OCI-LY3 (cell line): ENCODE data around the gene SYNE3.

Experiments
- H2AFZ ChIP-seq: fragments of 200-600, 300-600 bp; shearing (Covaris generic); 2 replicates; pipeline ENCODE4 v1.6.0; 2014; ENCODE audit warnings: antibody characterized with exemption, low read depth, low read length
- H3K27ac ChIP-seq: fragments of 200-600, 300-600 bp; sonication (generic); 2 replicates; pipeline ENCODE4 v1.5.1; 2014; ENCODE audit warnings: mild to moderate bottlenecking, low read length, moderate library complexity, mixed read lengths
- H3K27me3 ChIP-seq: fragments of 200-600, 300-600 bp; sonication (generic); 2 replicates; pipeline ENCODE4 v1.6.1; 2014; ENCODE audit warnings: low read depth, low read length, mixed read lengths
- H3K36me3 ChIP-seq: fragments of 200-600, 300-600 bp; sonication (generic); replicated peaks from 2 replicates; pipeline ENCODE3; 2014; ENCODE audit warnings: low read depth, low read length, mixed read lengths
- H3K4me1 ChIP-seq: fragments of 300-600, 200-600 bp; sonication (generic); 2 replicates; pipeline ENCODE4 v1.6.1; 2014; ENCODE audit warnings: low read length, mixed read lengths
- H3K4me2 ChIP-seq: fragments of 200-600, 300-600 bp; sonication (generic); 2 replicates; pipeline ENCODE4 v1.6.1; 2014; ENCODE audit warnings: low read length, mixed read lengths
- H3K4me3 ChIP-seq: fragments of 300-600, 200-600 bp; sonication (generic); 2 replicates; pipeline ENCODE4 v1.5.1; 2014; ENCODE audit warnings: antibody characterized with exemption, mild to moderate bottlenecking, low read length, moderate library complexity
- H3K79me2 ChIP-seq: fragments of 300-600, 200-600 bp; shearing (Covaris generic); 2 replicates; pipeline ENCODE4 v1.6.1; 2014; ENCODE audit warnings: mild to moderate bottlenecking, low read length, mixed read lengths
- H3K9ac ChIP-seq: fragments of 300-600, 200-600 bp; shearing (Covaris generic); 2 replicates; pipeline ENCODE4 v1.6.0; 2014; ENCODE audit warnings: mild to moderate bottlenecking, low read length, moderate library complexity
- H3K9me3 ChIP-seq: fragments of 200-600, 300-600 bp; shearing (Covaris generic); 2 replicates; pipeline ENCODE4 v1.6.1; 2014; ENCODE audit warnings: low read length, mixed read lengths; ENCODE audit not compliant: insufficient read depth
- H4K20me1 ChIP-seq: fragments of 200-600, 300-600 bp; sonication (generic); 2 replicates; pipeline ENCODE4 v1.6.1; 2016; ENCODE audit warnings: low read length, mixed read lengths; ENCODE audit not compliant: insufficient read depth
- CTCF ChIP-seq: fragments of 200-600, 300-600 bp; sonication (generic); IDR thresholded peaks from 2 replicates; pipeline ENCODE4 v1.5.1; 2014; ENCODE audit warnings: antibody characterized with exemption, low read length, low read depth
- EZH2phosphoT487 ChIP-seq: fragments of 200-600 bp; shearing (Covaris generic); IDR thresholded peaks from 2 replicates; pipeline ENCODE4 v1.6.1; 2018; ENCODE audit warnings: antibody characterized with exemption, mixed run types, low read depth

The SYNE3 gene

GRCh38 chr14:95523815-95524448, 7.5 kb upstream of the SYNE3 start:
- Histone ChIP-seq H3K27ac (no peak overlapping the region), H3K9ac (peak overlapping the region; percentile 26; the same call in 1 of the 2 replicates), H3K9me3 (no peaks in the 10 kb centered on the region), H3K79me2 (0 out of 2 replicates have a peak, but pooled peaks cover 3% of the 10 kb centered on the region), H2AFZ (peak overlapping the region; percentile 73), H4K20me1 (no peaks in the 10 kb centered on the region), H3K4me1 (peaks cover 66% of the 10 kb centered on the region), H3K36me3 (peaks cover 2% of the 10 kb centered on the region), H3K4me3 (peak overlapping the region; percentile 53), H3K4me2 (peak overlapping the region; percentile 64), H3K27me3 (no peaks in the 10 kb centered on the region)
- no peak for TF ChIP-seq EZH2phosphoT487
- no peak; the same call in 1 of the 2 replicates for TF ChIP-seq CTCF

GRCh38 chr14:95523051-95523814, 6.8 kb upstream of the SYNE3 start:
- Histone ChIP-seq H3K4me3 (peak overlapping the region; percentile 53), H3K27ac (no peak overlapping the region), H3K9me3 (no peaks in the 10 kb centered on the region), H2AFZ (peak overlapping the region; percentile 73), H3K9ac (peak overlapping the region; percentile 26; the same call in 1 of the 2 replicates), H3K27me3 (no peaks in the 10 kb centered on the region), H4K20me1 (no peaks in the 10 kb centered on the region), H3K79me2 (no peaks in the 10 kb centered on the region), H3K4me1 (peaks cover 73% of the 10 kb centered on the region), H3K4me2 (peak overlapping the region; percentile 64), H3K36me3 (no peaks in the 10 kb centered on the region)
- TF ChIP-seq CTCF: no peak
- no peak for TF ChIP-seq EZH2phosphoT487

GRCh38 chr14:95522556-95522955, 6.1 kb upstream of the SYNE3 start:
- no peak overlapping the region for H3K27ac ChIP-seq
- no peak overlapping the region for H3K4me3 ChIP-seq
- H4K20me1 ChIP-seq: no peaks in the 10 kb centered on the region
- H3K4me2 ChIP-seq: peak overlapping the region; percentile 64
- no peaks in the 10 kb centered on the region for H3K9me3 ChIP-seq
- H3K9ac ChIP-seq: no peak overlapping the region
- no peaks in the 10 kb centered on the region for H3K36me3 ChIP-seq
- H3K4me1 ChIP-seq: peaks cover 77% of the 10 kb centered on the region
- H2AFZ ChIP-seq: no peak overlapping the region
- H3K27me3 ChIP-seq: no peaks in the 10 kb centered on the region
- no peaks in the 10 kb centered on the region for H3K79me2 ChIP-seq
- TF ChIP-seq CTCF (no peak), EZH2phosphoT487 (no peak)

DNA sequence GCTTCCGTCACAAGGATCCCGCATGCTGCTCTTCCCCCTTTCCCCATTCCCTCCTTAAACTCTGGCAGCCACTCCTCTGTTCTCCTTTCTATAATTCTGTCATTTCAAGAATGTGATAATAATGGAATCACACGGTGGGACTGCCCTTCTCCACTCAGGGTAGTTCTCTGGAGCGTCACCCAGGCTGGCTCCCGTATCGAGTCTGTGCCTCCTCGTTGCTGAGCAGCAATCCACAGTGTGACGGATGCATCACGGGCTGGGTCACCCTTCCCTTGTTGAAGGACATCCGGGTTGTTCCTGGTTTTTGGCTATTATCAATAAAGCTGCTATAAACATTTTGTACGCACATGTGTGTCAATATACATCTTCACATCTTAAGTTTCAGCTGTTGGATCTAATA, 5.7 kb upstream of the SYNE3 start:
- no peak overlapping the region for H3K4me3 ChIP-seq
- no peaks in the 10 kb centered on the region for H3K9me3 ChIP-seq
- H3K4me2 ChIP-seq: peak overlapping the region; percentile 64; the same call in 1 of the 2 replicates
- no peak for TF ChIP-seq CTCF
- TF ChIP-seq EZH2phosphoT487: no peak
- H2AFZ ChIP-seq: no peak overlapping the region
- peaks cover 77% of the 10 kb centered on the region for H3K4me1 ChIP-seq
- no peak overlapping the region for H3K9ac ChIP-seq
- H3K27me3 ChIP-seq: no peaks in the 10 kb centered on the region
- H4K20me1 ChIP-seq: no peaks in the 10 kb centered on the region
- no peaks in the 10 kb centered on the region for H3K79me2 ChIP-seq
- H3K27ac ChIP-seq: no peak overlapping the region
- H3K36me3 ChIP-seq: no peaks in the 10 kb centered on the region
